ENCODE results near the gene MAP1S. TPM values are rescaled to one million over a fixed set of nuclear protein-coding genes. Genes with fewer than 3 reads are reported as not detected.

The MAP1S gene, protein sequence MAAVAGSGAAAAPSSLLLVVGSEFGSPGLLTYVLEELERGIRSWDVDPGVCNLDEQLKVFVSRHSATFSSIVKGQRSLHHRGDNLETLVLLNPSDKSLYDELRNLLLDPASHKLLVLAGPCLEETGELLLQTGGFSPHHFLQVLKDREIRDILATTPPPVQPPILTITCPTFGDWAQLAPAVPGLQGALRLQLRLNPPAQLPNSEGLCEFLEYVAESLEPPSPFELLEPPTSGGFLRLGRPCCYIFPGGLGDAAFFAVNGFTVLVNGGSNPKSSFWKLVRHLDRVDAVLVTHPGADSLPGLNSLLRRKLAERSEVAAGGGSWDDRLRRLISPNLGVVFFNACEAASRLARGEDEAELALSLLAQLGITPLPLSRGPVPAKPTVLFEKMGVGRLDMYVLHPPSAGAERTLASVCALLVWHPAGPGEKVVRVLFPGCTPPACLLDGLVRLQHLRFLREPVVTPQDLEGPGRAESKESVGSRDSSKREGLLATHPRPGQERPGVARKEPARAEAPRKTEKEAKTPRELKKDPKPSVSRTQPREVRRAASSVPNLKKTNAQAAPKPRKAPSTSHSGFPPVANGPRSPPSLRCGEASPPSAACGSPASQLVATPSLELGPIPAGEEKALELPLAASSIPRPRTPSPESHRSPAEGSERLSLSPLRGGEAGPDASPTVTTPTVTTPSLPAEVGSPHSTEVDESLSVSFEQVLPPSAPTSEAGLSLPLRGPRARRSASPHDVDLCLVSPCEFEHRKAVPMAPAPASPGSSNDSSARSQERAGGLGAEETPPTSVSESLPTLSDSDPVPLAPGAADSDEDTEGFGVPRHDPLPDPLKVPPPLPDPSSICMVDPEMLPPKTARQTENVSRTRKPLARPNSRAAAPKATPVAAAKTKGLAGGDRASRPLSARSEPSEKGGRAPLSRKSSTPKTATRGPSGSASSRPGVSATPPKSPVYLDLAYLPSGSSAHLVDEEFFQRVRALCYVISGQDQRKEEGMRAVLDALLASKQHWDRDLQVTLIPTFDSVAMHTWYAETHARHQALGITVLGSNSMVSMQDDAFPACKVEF
- total RNA-seq (2022) (51.4 and 58.2 TPM in 2 replicates), Bru-seq, nascent RNA (percentile 60 among the genes with signal in this experiment), BruChase-seq, experiment 1, labeled RNA remaining after a 2-hour chase (percentile 66 among the genes with signal in this experiment), BruChase-seq, experiment 2, labeled RNA remaining after a 6-hour chase (percentile 62 among the genes with signal in this experiment)
- long read RNA-seq, transcript MAP1S-201 (7 exons, 3,419 nt): major isoform, 74 of 107 reads
- long read RNA-seq, partial matches to known transcripts: 28 of 107 reads
- long read RNA-seq, other reads (novel, unspliced or antisense): 5 of 107 reads

- Histone ChIP-seq H3K9me3 (no peaks in the 10 kb centered on the region), H3K4me3 (ENCODE audit: low read depth, low read length) (peak within 1 kb of the TSS; percentile 90), H3K36me3 (ENCODE audit: control insufficient read depth, insufficient read depth, low read length) (no peaks in the 10 kb centered on the region), H3K4me1 (peaks cover 11% of the 10 kb centered on the region), H3K27me3 (replicated peaks; ENCODE audit: control insufficient read depth, insufficient read depth, low read length) (no peaks in the 10 kb centered on the region)
- H3K9me3 Mint-ChIP-seq (ENCODE audit: unreplicated experiment): no peaks in the 10 kb centered on the region
- intact Hi-C loops (cut with micrococcal nuclease; ENCODE audit: unreplicated experiment): no loop called here
- ChIA-PET POLR2A (interaction anchor here (0.6 kb wide), 4 partner anchors 27 to 224 kb away, joined by 3 to 5 read pairs (median 4); no protein-coding TSS in a partner anchor), CTCF (interaction anchor here (1.3 kb wide), 1 partner anchor 48 kb away, joined by 7 read pairs; no protein-coding TSS in a partner anchor)
- TF ChIP-seq CTCF (IDR thresholded peaks at IDR 0.05; ENCODE audit: insufficient read depth in 1 of 2, low read depth in 1 of 2, low read length in 1 of 2, severe bottlenecking in 1 of 2, unreplicated experiment in 1 of 2): no peak
- peak within 1 kb of the TSS; percentile 84 for H3K4me3 Mint-ChIP-seq (ENCODE audit: unreplicated experiment)
- peak; percentile 72 to 75 for DNase-seq
- no peaks in the 10 kb centered on the region for H3K27me3 Mint-ChIP-seq (ENCODE audit: insufficient read depth, unreplicated experiment)
- H3K27ac Mint-ChIP-seq (ENCODE audit: unreplicated experiment): peak within 1 kb of the TSS; percentile 90
- H3K4me1 Mint-ChIP-seq (ENCODE audit: low read depth, unreplicated experiment): peaks cover 12% of the 10 kb centered on the region
- BruUV-seq (replicated peaks): no TSS peak
- H3K36me3 Mint-ChIP-seq (ENCODE audit: insufficient read depth, unreplicated experiment): peaks cover 13% of the 10 kb centered on the region
Observed at GRCh38 chr19:17718947-17719711, at the start of gene MAP1S. TSS of gene MAP1S (plus strand) at chr19:17719480. CDS start at chr19:17719503, 23 bp downstream.

DNA sequence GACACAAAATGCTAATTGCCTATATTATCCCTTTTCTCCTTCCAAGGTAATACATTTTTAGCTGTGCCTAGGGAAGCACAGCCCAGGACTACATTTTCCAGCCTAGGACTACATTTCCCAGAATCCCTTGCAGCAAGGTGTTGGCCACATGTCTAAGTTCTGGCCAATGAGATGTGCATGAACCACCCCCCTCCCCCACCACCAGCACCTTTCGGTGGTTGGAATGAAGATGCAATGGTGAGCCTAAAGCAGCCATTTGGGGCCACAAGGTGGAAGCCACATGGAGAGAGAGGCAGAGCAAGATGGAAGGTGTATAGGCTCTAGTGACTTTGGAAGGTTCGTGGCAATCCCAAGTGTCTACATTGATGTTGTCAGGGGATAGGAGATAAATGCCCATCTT is 47.4 kb upstream of the MAP1S start:
- Histone ChIP-seq H3K4me3 (ENCODE audit: low read depth, low read length) (no peak overlapping the region), H3K9me3 (no peaks in the 10 kb centered on the region), H3K27me3 (replicated peaks; ENCODE audit: control insufficient read depth, insufficient read depth, low read length) (no peaks in the 10 kb centered on the region), H3K4me1 (no peaks in the 10 kb centered on the region), H3K36me3 (ENCODE audit: control insufficient read depth, insufficient read depth, low read length) (no peaks in the 10 kb centered on the region)
- CTCF ChIA-PET: no interaction called here
- Mint-ChIP-seq H3K36me3 (ENCODE audit: insufficient read depth, unreplicated experiment) (no peaks in the 10 kb centered on the region), H3K9me3 (ENCODE audit: unreplicated experiment) (no peaks in the 10 kb centered on the region), H3K4me1 (ENCODE audit: low read depth, unreplicated experiment) (no peaks in the 10 kb centered on the region), H3K27me3 (ENCODE audit: insufficient read depth, unreplicated experiment) (peaks cover 10% of the 10 kb centered on the region), H3K27ac (ENCODE audit: unreplicated experiment) (no peak overlapping the region), H3K4me3 (ENCODE audit: unreplicated experiment) (no peak overlapping the region)
- POLR2A ChIA-PET: no interaction called here
- DNase-seq: peak; percentile 59 to 61
- intact Hi-C loops (cut with micrococcal nuclease; ENCODE audit: unreplicated experiment): no loop called here
- TF ChIP-seq CTCF (IDR thresholded peaks at IDR 0.05; ENCODE audit: insufficient read depth in 1 of 2, low read depth in 1 of 2, low read length in 1 of 2, severe bottlenecking in 1 of 2, unreplicated experiment in 1 of 2): no peak
- BruUV-seq (replicated peaks): no TSS peak

Measured in Caco-2 (cell line).